Uterus (tissue), 2 donors: ENCODE results near the gene LKAAEAR1.

Experiments used
- CTCF ChIP-seq, 4 experiments: fragments of 200-600 bp in 2 of 4; fragments of 450-650 bp in 2 of 4; sonication (generic) in 2 of 4; IDR thresholded peaks; one replicate each; pipeline ENCODE4 v1.5.1; 2016 to 2019; ENCODE audit warnings: antibody characterized with exemption in 4 of 4, mild to moderate bottlenecking in 2 of 4, moderate library complexity in 1 of 4
- POLR2A ChIP-seq, 2 donors: fragments of 450-650 bp; IDR thresholded peaks; one replicate each; pipeline ENCODE4 v1.6.1; 2016; ENCODE audit warnings: antibody characterized with exemption in 2 of 2, mild to moderate bottlenecking in 1 of 2, moderate library complexity in 1 of 2

- TF ChIP-seq CTCF (IDR thresholded peaks at IDR 0.05) = peak in 1 of 4 experiments; percentile 58
- TF ChIP-seq POLR2A (IDR thresholded peaks at IDR 0.05) = peak; percentile 60 to 78
Observed at GRCh38 chr20:64062596-64063388, 21.4 kb downstream of the LKAAEAR1 start, which contains the start of gene TCEA2.
